ENCODE results near the gene OR9A4.

The OR9A4 gene

GRCh38 chr7:141949021-141949420 lies 32.8 kb downstream of the OR9A4 start:
- no peak for DNase-seq (ENCODE audit: low read depth)

- DNase-seq (ENCODE audit: low read depth) = no peak
These were observed 33.3 kb downstream of the OR9A4 start for GRCh38 chr7:141949451-141949850.

DNA sequence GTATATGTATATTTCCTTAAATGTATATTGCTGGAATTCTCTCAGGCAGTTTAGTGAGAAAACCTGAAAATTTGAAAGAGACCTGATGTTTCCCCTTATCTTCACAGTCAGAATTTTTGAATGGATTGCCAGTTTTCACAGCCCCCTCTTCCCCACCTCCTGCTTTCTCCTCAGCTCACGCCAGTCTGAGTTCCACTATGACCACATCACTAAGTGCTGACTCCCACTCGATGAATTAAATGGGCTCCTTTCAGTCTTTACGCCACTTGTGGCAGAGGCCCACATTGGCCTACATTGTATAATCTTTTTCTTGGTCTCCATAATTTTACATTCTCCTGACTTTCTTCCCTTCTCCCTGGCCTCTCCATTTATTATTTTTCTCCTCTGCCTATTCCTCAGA lies 33.7 kb downstream of the OR9A4 start:
- DNase-seq (ENCODE audit: low read depth) = no peak

GRCh38 chr7:141950806-141951205 lies 34.6 kb downstream of the OR9A4 start:
- DNase-seq (ENCODE audit: low read depth) = no peak

- no peak for DNase-seq (ENCODE audit: low read depth)
These were observed 36.3 kb downstream of the OR9A4 start for GRCh38 chr7:141952461-141952860.

DNA sequence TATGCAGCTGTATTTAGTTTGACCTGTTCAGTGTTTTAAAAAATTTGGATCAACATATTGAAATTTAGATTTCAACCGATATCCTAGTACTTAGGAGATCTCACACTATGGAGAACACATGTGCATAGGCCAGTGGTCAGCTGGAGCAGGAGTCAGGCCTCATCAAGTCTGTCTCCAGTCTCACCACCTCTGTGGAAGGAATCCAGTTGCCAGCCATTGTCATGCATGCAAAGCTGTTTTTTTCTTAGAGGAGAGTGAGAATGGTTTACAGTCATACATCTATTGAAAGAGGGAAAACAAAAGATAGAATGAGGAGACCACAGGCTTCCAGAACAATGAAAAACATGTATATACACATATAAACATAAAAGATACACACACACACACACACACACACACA lies 38.1 kb downstream of the OR9A4 start:
- no peak for DNase-seq (ENCODE audit: low read depth)

DNA sequence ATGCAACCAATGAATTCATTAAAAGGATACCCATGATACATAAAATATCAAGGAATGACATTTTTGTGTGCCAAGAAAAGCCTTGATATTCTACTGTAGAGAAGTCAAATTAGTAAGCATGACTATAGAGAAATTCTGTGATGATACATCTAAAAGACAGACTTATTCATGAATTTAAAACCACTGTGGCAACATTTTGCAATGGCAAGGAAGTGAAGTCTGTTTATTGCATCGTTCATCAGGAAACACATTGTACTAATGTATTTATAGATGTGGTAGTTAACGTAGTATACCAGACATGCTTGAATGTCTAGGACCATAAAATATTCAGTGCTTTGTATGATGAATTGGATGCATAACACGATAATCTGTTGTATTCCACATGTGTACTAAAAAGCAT lies 39.9 kb downstream of the OR9A4 start:
- no peak for DNase-seq (ENCODE audit: low read depth)

- DNase-seq (ENCODE audit: low read depth) = no peak
These were observed 44.7 kb downstream of the OR9A4 start for GRCh38 chr7:141960687-141961422.

All from stimulated activated CD8-positive, alpha-beta memory T cell treated with anti-CD3 and anti-CD28 coated beads, Interleukin-12 subunit alpha, Interleukin-12 subunit beta, amount 100 ng/mL, for 1 hour (primary cell).